Activated CD4-positive, alpha-beta T cell treated with anti-CD3 and anti-CD28 coated beads for 36 hours (primary cell): ENCODE results near the gene VASP. TPM values are rescaled to one million over a fixed set of nuclear protein-coding genes. Genes with fewer than 3 reads are reported as not detected.

ENCODE experiments used
- ATAC-seq: fragments of 200-7000 bp; cut with Tn5 transposase; one replicate; pipeline ENCODE4 v1.10.0; 2021; ENCODE audit warnings: mild to moderate bottlenecking, moderate library complexity
- CTCF ChIA-PET: fragments of 350-600 bp; sonication (Branson Sonifier 250); formaldehyde crosslinking; loops from one replicate; lab custom pipeline; 2021; ENCODE audit warnings: antibody characterized with exemption; lab: Charles Lee
- POLR2A ChIA-PET: fragments of 350-600 bp; sonication (Branson Sonifier 250); formaldehyde crosslinking; loops from one replicate; lab custom pipeline; 2021; ENCODE audit warnings: antibody characterized with exemption, inconsistent platforms; lab: Charles Lee
- DNase-seq: peaks from one replicate; pipeline ENCODE4 v3.0.0-alpha.2; 2020
- H3K27ac Mint-ChIP-seq: one replicate; pipeline ENCODE4 v1.8.0; 2021; ENCODE audit warnings: mixed read lengths
- H3K27me3 Mint-ChIP-seq: one replicate; pipeline ENCODE4 v1.8.0; 2021; ENCODE audit warnings: mixed read lengths
- H3K36me3 Mint-ChIP-seq: one replicate; pipeline ENCODE4 v1.8.0; 2021; ENCODE audit warnings: low read depth, mixed read lengths
- H3K4me1 Mint-ChIP-seq: one replicate; pipeline ENCODE4 v1.8.0; 2021; ENCODE audit warnings: mixed read lengths
- H3K4me3 Mint-ChIP-seq: one replicate; pipeline ENCODE4 v1.8.0; 2021; ENCODE audit warnings: mild to moderate bottlenecking, moderate library complexity, mixed read lengths
- H3K9me3 Mint-ChIP-seq: one replicate; pipeline ENCODE4 v1.8.0; 2021; ENCODE audit warnings: low read depth, mixed read lengths
- intact Hi-C, 2 experiments: fragments of 100-400 bp; cut with DNase I in 1 of 2; cut with micrococcal nuclease in 1 of 2; formaldehyde crosslinking; loops; one replicate each; pipeline versions ENCODE4 v1.14.2 to v1.15.1; 2022 to 2024; cut with DNase I, micrococcal nuclease
- total RNA-seq, 2 experiments: library from RNA; stranded (reverse); gene quantifications; one replicate each; pipeline ENCODE4 v1.2.3, GENCODE V29; 2021

The VASP gene
- total RNA-seq, 2 experiments from 2014 or later, result 152 to 153 TPM

DNA sequence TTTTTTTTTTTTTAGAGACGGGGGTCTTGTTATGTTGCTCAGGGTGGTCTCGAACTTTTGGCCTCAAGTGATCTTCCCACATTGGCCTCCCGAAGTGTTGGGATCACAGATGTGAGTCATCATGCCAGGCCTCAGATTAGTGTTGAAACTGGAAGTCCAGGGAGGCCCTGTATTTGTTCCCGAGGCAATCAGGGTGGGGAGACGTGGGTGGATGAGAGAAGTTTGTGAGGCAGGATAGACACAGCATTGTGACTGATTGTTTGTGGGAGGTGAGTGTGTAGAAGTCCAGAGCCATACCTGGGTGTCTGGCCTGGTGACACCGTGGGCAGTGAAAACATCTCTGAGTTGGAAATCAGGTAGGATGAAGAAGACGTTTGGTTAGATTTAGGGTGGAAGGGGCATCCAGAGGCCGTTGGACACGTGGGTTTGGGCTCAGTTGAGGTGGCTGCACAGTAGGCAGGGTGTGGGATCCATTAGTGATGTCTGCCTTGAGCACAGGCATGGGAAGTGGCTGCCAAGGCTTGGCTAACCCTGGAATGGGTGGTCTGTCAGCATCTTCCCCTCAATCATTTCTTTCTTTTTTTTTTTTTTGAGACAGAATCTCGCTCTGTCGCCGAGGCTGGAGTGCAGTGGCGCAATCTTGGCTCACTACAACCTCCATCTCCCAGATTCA is 22.9 kb upstream of the VASP start:
- no peaks in the 10 kb centered on the region for H3K9me3 Mint-ChIP-seq
- ATAC-seq, result no peak
- DNase-seq, result no peak
- intact Hi-C loops, result no loop called here
- H3K4me1 Mint-ChIP-seq, result peaks cover 16% of the 10 kb centered on the region
- peaks cover 2% of the 10 kb centered on the region for H3K27me3 Mint-ChIP-seq
- H3K4me3 Mint-ChIP-seq, result no peak overlapping the region
- POLR2A ChIA-PET, result interaction anchor here (0.6 to 1.6 kb wide), 3 partner anchors 15 to 114 kb away, joined by 3 to 6 read pairs (median 4); no protein-coding TSS in a partner anchor
- CTCF ChIA-PET, result interaction anchor here (0.5 to 2.9 kb wide), 37 partner anchors 8 to 306 kb away, joined by 3 to 52 read pairs (median 6); partner anchors contain the start of genes BLOC1S3, ERCC1, FOSB and PPM1N
- H3K36me3 Mint-ChIP-seq, result no peaks in the 10 kb centered on the region
- H3K27ac Mint-ChIP-seq, result no peak overlapping the region

DNA sequence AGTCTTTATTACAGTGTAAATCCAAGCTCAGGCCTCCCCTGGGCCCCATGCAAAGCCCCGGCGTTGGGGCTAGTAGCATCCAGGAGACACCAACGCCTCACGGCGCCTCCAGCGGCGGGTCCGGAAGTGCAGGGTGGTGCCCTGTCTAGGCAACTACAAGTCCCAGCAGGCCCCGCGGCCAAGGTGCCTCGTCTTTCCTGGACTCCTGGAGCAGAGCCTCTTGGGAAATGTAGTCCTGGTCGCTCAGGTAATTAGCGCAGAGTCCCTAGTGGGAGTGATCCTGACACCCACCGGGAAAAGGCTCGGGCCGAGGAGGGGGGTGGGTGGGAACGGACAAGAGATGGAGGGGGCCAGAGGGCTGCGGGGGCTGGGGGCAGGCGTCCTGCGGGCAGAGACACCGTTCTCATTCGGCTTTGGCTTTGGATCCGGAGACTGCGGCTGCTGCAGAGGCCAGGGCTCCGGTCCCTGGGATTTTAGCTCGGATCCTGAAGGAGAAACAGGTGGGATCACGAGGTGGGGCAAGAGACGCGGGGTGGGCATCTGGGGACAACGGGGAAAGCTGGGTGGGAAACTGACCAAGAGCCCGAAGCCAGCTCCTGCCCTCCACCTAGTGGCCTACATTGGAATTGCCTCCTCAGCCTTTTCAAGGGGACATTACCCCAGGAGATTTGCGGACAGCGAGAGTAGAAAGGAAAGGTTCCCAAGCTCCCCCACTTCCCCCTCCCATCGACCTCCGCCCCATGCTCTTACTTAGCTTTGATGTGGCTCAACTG is 21.8 kb upstream of the VASP start:
- DNase-seq, result peak; percentile 100
- Mint-ChIP-seq H3K9me3 (no peaks in the 10 kb centered on the region), H3K4me1 (peaks cover 13% of the 10 kb centered on the region), H3K4me3 (peak overlapping the region; percentile 83), H3K36me3 (no peaks in the 10 kb centered on the region), H3K27ac (peak overlapping the region; percentile 91), H3K27me3 (peaks cover 2% of the 10 kb centered on the region)
- ChIA-PET POLR2A (interaction anchor here (0.6 to 1.6 kb wide), 5 partner anchors 10 to 86 kb away, joined by 3 to 6 read pairs (median 3); partner anchors contain the start of gene FOSB), CTCF (interaction anchor here (0.6 to 2.9 kb wide), 52 partner anchors 9 to 307 kb away, joined by 3 to 52 read pairs (median 4); partner anchors contain the start of genes BLOC1S3, ERCC1, FOSB and PPM1N)
- intact Hi-C loops, result loop anchor here (1.0 kb wide), 7 partner anchors 21 to 232 kb away; partner anchors contain the start of genes OPA3 (in 1 of the 2) and PPP1R13L (in 1 of the 2)
- peak; percentile 99 for ATAC-seq

DNA sequence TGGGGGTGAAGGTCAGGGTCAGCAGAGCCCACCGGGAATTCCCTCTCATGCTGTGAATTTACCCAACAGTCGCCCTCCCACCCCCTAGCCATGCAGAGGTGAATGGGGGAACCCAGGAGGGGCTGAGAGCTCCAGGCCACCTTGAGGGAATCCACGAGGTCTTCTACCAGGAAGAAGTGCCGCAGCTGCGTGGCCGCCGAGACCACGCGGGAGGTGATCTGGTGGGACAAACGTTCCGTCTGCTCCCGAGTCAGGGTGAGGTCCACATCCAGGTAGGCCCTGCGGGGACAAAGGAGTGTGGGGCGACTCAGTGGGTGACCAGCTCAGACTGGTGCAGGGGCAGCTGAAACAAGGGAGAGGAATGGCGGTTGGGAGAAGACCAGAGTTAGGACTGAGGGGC is 18.6 kb upstream of the VASP start:
- Mint-ChIP-seq H3K4me3 (no peak overlapping the region), H3K27me3 (peaks cover 12% of the 10 kb centered on the region), H3K36me3 (no peaks in the 10 kb centered on the region), H3K4me1 (peaks cover 22% of the 10 kb centered on the region), H3K9me3 (no peaks in the 10 kb centered on the region), H3K27ac (no peak overlapping the region)
- ATAC-seq (no peak), DNase-seq (no peak)
- POLR2A ChIA-PET, result no interaction called here
- CTCF ChIA-PET, result interaction anchor here (0.7 to 1.8 kb wide), 5 partner anchors 10 to 115 kb away, joined by 3 to 6 read pairs (median 3); no protein-coding TSS in a partner anchor
- intact Hi-C loops, result no loop called here

DNA sequence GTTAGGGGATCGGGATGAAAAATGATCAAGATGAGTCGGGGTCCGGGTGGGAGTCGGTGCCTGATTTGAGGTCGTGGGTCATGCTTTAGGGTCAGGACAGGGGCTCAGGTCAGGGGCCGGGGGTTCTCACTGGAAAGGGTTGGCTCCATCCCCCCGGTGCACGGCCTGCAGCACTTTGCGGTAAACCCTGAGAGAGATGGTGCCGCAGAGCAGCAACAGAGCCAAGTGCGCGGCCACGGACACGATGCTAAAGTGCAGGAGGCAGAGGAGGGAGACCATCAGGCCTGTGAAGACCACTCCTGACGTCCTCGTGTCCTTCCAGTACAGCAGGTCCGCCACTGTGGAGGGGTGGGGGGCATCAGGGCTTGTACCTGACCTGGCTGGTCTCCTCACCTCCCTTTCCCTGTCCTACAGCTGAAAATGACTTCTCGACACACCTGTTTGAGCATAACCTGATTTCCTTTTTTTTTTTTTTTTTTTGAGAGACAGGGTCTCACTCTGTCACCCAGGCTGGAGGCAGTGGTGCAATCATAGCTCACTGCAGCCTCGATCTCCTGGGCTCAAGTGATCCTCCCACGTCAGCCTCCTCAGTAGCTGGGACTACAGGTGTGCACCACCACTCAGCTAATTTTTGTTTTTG is 17.9 kb upstream of the VASP start:
- Mint-ChIP-seq H3K4me3 (no peak overlapping the region), H3K27ac (no peak overlapping the region), H3K27me3 (peaks cover 12% of the 10 kb centered on the region), H3K36me3 (no peaks in the 10 kb centered on the region), H3K9me3 (no peaks in the 10 kb centered on the region), H3K4me1 (peaks cover 23% of the 10 kb centered on the region)
- DNase-seq (no peak), ATAC-seq (no peak)
- POLR2A ChIA-PET, result no interaction called here
- CTCF ChIA-PET, result interaction anchor here (0.7 to 1.8 kb wide), 5 partner anchors 11 to 115 kb away, joined by 3 to 6 read pairs (median 3); no protein-coding TSS in a partner anchor
- intact Hi-C loops, result no loop called here

DNA sequence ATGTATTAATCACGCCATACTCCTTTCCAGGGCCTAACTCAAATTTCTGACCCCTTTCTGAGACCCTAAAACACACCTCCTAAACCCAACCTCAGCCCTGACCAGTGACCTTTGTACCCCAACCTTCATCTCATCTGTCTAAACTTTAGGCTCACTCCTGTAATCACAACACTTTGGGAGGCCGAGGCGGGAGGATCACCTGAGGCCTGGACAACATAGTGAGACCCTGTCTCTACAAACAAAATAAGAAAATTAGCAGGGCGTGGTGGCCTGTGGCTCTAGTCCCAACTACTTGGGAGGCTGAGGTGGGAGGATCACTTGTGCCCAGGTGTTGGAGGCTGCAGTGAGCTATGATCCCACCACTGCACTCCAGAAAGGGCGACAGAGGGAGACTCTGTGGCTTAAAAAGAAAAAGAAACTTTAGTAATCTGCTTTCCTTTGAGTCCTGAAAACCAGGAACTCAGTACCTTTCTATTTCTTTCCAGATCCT is 15.1 kb upstream of the VASP start:
- H3K36me3 Mint-ChIP-seq, result no peaks in the 10 kb centered on the region
- ATAC-seq (no peak), DNase-seq (no peak)
- intact Hi-C loops, result no loop called here
- H3K9me3 Mint-ChIP-seq, result no peaks in the 10 kb centered on the region
- POLR2A ChIA-PET, result no interaction called here
- CTCF ChIA-PET, result interaction anchor here (2.0 kb wide), 1 partner anchor 12 kb away, joined by 5 read pairs; no protein-coding TSS in a partner anchor
- peaks cover 21% of the 10 kb centered on the region for H3K4me1 Mint-ChIP-seq
- no peak overlapping the region for H3K4me3 Mint-ChIP-seq
- no peak overlapping the region for H3K27ac Mint-ChIP-seq
- H3K27me3 Mint-ChIP-seq, result peaks cover 20% of the 10 kb centered on the region

DNA sequence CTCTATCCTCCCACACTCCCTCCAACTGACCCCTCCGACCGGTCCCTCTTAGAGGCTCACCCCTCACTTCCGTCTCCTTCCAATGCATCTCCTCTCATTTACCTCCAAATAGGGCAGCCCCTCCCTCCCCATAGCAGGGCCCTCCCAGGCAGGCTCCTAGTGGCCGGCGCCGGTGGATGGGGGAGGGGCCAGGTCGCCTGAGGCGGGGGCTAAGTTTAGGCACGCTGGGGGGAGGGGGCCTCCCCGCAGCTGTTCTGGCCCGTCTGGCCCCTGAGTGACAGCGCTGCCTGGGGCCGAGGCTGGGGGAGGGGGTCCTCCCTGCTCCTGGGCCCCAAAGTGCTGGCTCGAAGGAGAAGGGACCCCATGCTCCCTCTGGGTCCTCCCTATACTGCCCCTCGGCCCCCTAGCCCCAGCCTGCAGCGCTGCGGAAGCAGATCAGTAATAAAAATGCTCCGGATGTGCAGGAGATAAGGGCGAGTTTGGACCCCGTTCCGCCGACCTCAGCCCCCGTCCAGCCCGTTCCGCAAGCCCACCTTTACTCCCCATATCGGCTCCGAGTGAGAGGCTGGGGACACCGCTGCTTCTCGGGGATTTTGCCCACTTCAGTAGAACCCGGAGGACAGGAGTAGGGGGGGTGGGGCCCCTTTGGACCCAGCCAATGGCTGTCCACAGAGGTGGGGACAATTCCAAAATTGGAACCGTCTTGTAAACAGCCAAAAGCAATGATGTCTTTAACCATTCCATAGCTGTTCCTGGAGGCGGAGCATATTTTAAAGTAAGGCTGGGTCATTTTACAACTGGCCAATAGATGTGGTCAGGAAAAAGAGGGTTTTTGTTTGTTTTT is 14.4 kb upstream of the VASP start:
- intact Hi-C loops, result loop anchor here in 1 of 2 experiments (1.0 kb wide), 1 partner anchor 65 kb away; no protein-coding TSS in a partner anchor
- CTCF ChIA-PET, result no interaction called here
- ATAC-seq (no peak), DNase-seq (peak; percentile 39)
- H3K4me1 Mint-ChIP-seq, result peaks cover 27% of the 10 kb centered on the region
- no peaks in the 10 kb centered on the region for H3K36me3 Mint-ChIP-seq
- H3K4me3 Mint-ChIP-seq, result peak overlapping the region; percentile 31
- no peaks in the 10 kb centered on the region for H3K9me3 Mint-ChIP-seq
- POLR2A ChIA-PET, result no interaction called here
- peaks cover 21% of the 10 kb centered on the region for H3K27me3 Mint-ChIP-seq
- H3K27ac Mint-ChIP-seq, result no peak overlapping the region

DNA sequence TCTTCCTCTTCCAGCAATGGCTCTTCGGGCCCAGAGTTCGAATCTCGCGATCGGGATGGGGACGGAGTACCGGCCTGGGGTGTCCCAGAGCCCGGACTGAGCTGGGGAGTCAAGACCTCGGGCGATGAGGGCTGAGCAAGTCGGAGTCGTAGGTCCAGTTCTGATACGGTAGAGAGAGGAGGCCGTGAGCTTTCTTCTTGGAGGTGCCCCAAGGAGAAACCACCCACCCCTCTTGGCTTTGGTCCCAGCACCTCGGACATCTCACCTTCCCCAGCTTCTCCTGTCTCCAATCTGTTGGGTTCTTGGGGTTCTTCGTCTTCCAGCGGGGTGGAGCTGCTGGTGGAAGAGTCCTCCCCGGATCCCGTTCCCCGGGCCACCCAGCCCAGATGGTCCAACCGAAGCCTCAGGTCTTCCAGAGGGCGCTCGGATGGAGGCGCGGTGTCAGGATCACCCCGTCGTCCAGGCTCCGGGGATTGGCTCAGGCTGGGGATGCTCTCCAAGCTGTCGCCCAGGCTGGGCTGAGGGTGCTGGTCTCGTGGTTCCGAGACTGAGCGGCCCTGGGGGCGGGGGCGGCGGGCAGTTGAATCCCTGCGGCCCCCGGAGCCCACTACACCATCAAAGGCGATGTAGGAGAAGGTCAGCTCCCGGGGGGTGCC is 12.9 kb upstream of the VASP start:
- Mint-ChIP-seq H3K9me3 (no peaks in the 10 kb centered on the region), H3K4me3 (no peak overlapping the region), H3K27ac (no peak overlapping the region), H3K36me3 (no peaks in the 10 kb centered on the region), H3K27me3 (peaks cover 28% of the 10 kb centered on the region), H3K4me1 (peaks cover 36% of the 10 kb centered on the region)
- CTCF ChIA-PET, result interaction anchor here (0.7 to 4.6 kb wide), 9 partner anchors 9 to 1022 kb away, joined by 3 to 33 read pairs (median 6); no protein-coding TSS in a partner anchor
- no peak for ATAC-seq
- POLR2A ChIA-PET, result interaction anchor here (0.6 kb wide), 1 partner anchor 25 kb away, joined by 3 read pairs; no protein-coding TSS in a partner anchor
- intact Hi-C loops, result no loop called here
- no peak for DNase-seq

DNA sequence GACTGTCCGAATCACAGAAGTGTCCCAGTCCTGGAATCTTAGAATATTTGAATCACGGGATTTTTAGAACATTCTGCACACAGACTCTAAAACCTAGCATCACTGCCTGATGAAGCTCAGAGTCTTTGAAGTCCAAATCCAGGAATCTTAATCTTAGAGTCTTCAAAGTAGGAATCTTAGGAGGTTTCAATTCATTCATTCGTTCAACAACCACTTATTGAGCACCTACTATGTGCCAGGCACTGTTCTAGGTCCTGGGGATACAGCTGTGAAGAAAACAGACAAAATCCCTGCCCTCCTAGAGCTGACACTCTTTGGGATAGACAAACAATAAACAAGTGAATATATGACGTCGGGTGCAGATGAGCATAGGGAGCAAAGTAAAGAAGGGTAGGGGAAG is 12.1 kb upstream of the VASP start:
- ATAC-seq (no peak), DNase-seq (no peak)
- intact Hi-C loops, result loop anchor here in 1 of 2 experiments (5.0 kb wide), 1 partner anchor 403 kb away; the partner anchor contains the start of gene PPP1R37
- Mint-ChIP-seq H3K4me3 (peak overlapping the region; percentile 6), H3K27me3 (peaks cover 31% of the 10 kb centered on the region), H3K4me1 (peaks cover 40% of the 10 kb centered on the region), H3K9me3 (no peaks in the 10 kb centered on the region), H3K27ac (no peak overlapping the region), H3K36me3 (peaks cover 2% of the 10 kb centered on the region)
- ChIA-PET POLR2A (interaction anchor here (0.6 kb wide), 1 partner anchor 26 kb away, joined by 3 read pairs; no protein-coding TSS in a partner anchor), CTCF (interaction anchor here (0.5 to 4.6 kb wide), 11 partner anchors 9 to 183 kb away, joined by 3 to 33 read pairs (median 4); no protein-coding TSS in a partner anchor)

DNA sequence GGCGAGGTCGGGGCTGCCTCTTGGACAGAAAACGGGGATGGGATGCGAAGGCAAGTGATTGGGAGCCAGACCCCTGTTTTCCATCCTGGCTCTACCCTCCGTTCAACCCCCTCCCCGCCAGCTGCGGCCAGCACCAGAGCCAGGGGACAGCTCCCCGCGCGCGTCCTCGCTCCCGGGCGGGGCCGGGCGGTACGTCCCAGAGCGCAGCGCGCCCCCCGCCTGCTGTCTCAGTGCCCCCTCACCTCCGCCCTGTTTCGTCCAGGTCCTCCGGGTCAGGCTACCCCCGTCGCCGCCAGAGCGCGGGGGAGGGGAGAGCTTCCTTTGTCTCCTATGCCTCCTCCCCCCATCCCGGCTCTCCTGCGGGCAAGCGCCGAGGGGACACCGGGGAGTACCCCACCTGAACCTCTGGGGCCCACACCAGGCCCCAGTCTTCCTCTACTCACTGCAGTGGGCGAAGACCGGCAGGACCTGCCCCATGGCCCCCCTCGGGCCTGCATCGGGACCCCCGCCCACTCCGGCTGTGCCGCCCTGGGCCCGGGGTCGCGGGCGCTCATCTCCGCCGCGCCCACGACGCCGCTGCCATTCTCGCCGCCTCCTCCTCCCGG is 10.8 kb upstream of the VASP start:
- Mint-ChIP-seq H3K9me3 (no peaks in the 10 kb centered on the region), H3K27ac (no peak overlapping the region), H3K27me3 (peaks cover 31% of the 10 kb centered on the region), H3K4me3 (peak overlapping the region; percentile 6), H3K36me3 (peaks cover 2% of the 10 kb centered on the region), H3K4me1 (peaks cover 43% of the 10 kb centered on the region)
- POLR2A ChIA-PET, result interaction anchor here (1.0 to 1.1 kb wide), 2 partner anchors 11 to 17 kb away, joined by 3 read pairs; no protein-coding TSS in a partner anchor
- ATAC-seq, result peak; percentile 1
- intact Hi-C loops, result loop anchor here (2.0 to 5.0 kb wide), 3 partner anchors 88 to 404 kb away; partner anchors contain the start of genes OPA3 (in 1 of the 2) and PPP1R37 (in 1 of the 2)
- peak; percentile 74 for DNase-seq
- CTCF ChIA-PET, result interaction anchor here (0.9 to 4.6 kb wide), 7 partner anchors 9 to 181 kb away, joined by 3 to 33 read pairs (median 4); no protein-coding TSS in a partner anchor
